IMR-90 (cell line): ENCODE measurements around the gene SOWAHB. TPM values are rescaled to one million over a fixed set of nuclear protein-coding genes. Genes with fewer than 3 reads are reported as not detected.

Source experiments
- ATAC-seq: fragments of 200-7000 bp; cut with Tn5 transposase; 2 replicates; pipeline ENCODE4 v1.9.1; 2020; ENCODE audit warnings: low read depth, mild to moderate bottlenecking, moderate library complexity
- BruUV-seq: library from RNA; stranded (reverse); fragments of 400-500 nt; replicated peaks from 2 replicates; lab custom pipeline; 2021; lab: Mats Ljungman, UMichigan
- CTCF ChIA-PET: fragments of 300-600 bp; formaldehyde crosslinking; extraction: SDS; loops from one replicate; lab custom pipeline; 2021; ENCODE audit warnings: antibody characterized with exemption; lab: Yijun Ruan, JAX
- POLR2A ChIA-PET: fragments of 300-600 bp; sonication (Branson Sonifier 250); formaldehyde crosslinking; loops from one replicate; lab custom pipeline; 2022; ENCODE audit warnings: antibody characterized with exemption; ENCODE audit not compliant: unreplicated experiment; lab: Charles Lee
- DNase-seq: peaks from one replicate; pipeline ENCODE4 v3.0.0; 2013
- H2AFZ ChIP-seq: replicated peaks from 2 replicates; pipeline ENCODE3; 2013; ENCODE audit warnings: low read length, mild to moderate bottlenecking; ENCODE audit not compliant: poor library complexity
- H2AK5ac ChIP-seq: 2 replicates; pipeline ENCODE4 v1.6.1; 2013; ENCODE audit warnings: low read depth, low read length, inconsistent platforms
- H2AK9ac ChIP-seq: replicated peaks from 2 replicates; pipeline ENCODE3; 2013; ENCODE audit warnings: mild to moderate bottlenecking, low read depth, low read length, moderate library complexity; ENCODE audit not compliant: poor library complexity
- H2BK120ac ChIP-seq: 2 replicates; pipeline ENCODE4 v1.6.1; 2013; ENCODE audit warnings: low read depth, low read length, inconsistent platforms
- H2BK15ac ChIP-seq: 3 replicates; pipeline ENCODE4 v1.6.1; 2013; ENCODE audit warnings: low read depth, low read length, inconsistent platforms
- H2BK20ac ChIP-seq: 2 replicates; pipeline ENCODE4 v1.6.1; 2013; ENCODE audit warnings: low read depth, mild to moderate bottlenecking, inconsistent platforms, low read length, moderate library complexity
- H2BK5ac ChIP-seq: 2 replicates; pipeline ENCODE4 v1.6.1; 2013; ENCODE audit warnings: mild to moderate bottlenecking, low read depth, low read length, inconsistent platforms; ENCODE audit not compliant: poor library complexity, severe bottlenecking
- H3K14ac ChIP-seq: replicated peaks from 2 replicates; pipeline ENCODE4 v1.6.1; 2013; ENCODE audit warnings: low read depth, low read length, inconsistent platforms
- H3K18ac ChIP-seq: 2 replicates; pipeline ENCODE4 v1.6.1; 2013; ENCODE audit warnings: low read depth, low read length, control low read depth
- H3K23ac ChIP-seq: 2 replicates; pipeline ENCODE4 v1.6.1; 2013; ENCODE audit warnings: low read depth, low read length, inconsistent platforms
- H3K27ac ChIP-seq: 2 replicates; pipeline ENCODE4 v1.5.1; 2013; ENCODE audit warnings: mild to moderate bottlenecking, control low read depth, low read length; ENCODE audit not compliant: insufficient read depth
- H3K27me3 ChIP-seq: 2 replicates; pipeline ENCODE4 v1.6.1; 2013; ENCODE audit warnings: low read length; ENCODE audit not compliant: control insufficient read depth, insufficient read depth
- H3K36me3 ChIP-seq: 2 replicates; pipeline ENCODE4 v1.6.1; 2013; ENCODE audit warnings: low read length, mixed read lengths; ENCODE audit not compliant: control insufficient read depth, insufficient read depth
- H3K4ac ChIP-seq: 2 replicates; pipeline ENCODE4 v1.6.1; 2013; ENCODE audit warnings: low read depth, low read length, inconsistent platforms
- H3K4me1 ChIP-seq: 2 replicates; pipeline ENCODE4 v1.6.1; 2013; ENCODE audit warnings: low read length, mixed read lengths; ENCODE audit not compliant: control insufficient read depth, insufficient read depth
- H3K4me2 ChIP-seq: 2 replicates; pipeline ENCODE4 v1.6.1; 2013; ENCODE audit warnings: low read depth, mild to moderate bottlenecking, control low read depth, low read length, moderate library complexity
- H3K4me3 ChIP-seq: 2 replicates; pipeline ENCODE4 v1.5.1; 2013; ENCODE audit warnings: low read depth, mild to moderate bottlenecking, control low read depth, low read length, moderate library complexity; ENCODE audit not compliant: insufficient read depth
- H3K56ac ChIP-seq: 2 replicates; pipeline ENCODE4 v1.6.1; 2013; ENCODE audit warnings: low read length, inconsistent platforms; ENCODE audit not compliant: insufficient read depth; ENCODE audit errors: extremely low read depth
- H3K79me1 ChIP-seq, 2 experiments: 2 replicates each; pipeline ENCODE4 v1.6.1; 2013; ENCODE audit warnings: low read length in 2 of 2, inconsistent platforms in 1 of 2, low read depth in 1 of 2
- H3K9ac ChIP-seq: 2 replicates; pipeline ENCODE4 v1.6.1; 2013; ENCODE audit warnings: low read depth, low read length, control low read depth
- H3K9me1 ChIP-seq: 2 replicates; pipeline ENCODE4 v1.6.1; 2013; ENCODE audit warnings: low read length, inconsistent platforms; ENCODE audit not compliant: insufficient read depth
- H3K9me3 ChIP-seq: 2 replicates; pipeline ENCODE4 v1.6.1; 2013; ENCODE audit warnings: low read length; ENCODE audit not compliant: control insufficient read depth, insufficient read depth
- H4K20me1 ChIP-seq: 2 replicates; pipeline ENCODE4 v1.6.1; 2013; ENCODE audit warnings: low read length, inconsistent platforms; ENCODE audit not compliant: insufficient read depth
- H4K5ac ChIP-seq: 2 replicates; pipeline ENCODE4 v1.6.1; 2013; ENCODE audit warnings: mild to moderate bottlenecking, low read depth, low read length, control low read depth
- H4K8ac ChIP-seq, 2 experiments: 2 replicates each; pipeline ENCODE4 v1.6.1; 2013; ENCODE audit warnings: low read depth in 2 of 2, low read length in 2 of 2, control low read depth in 1 of 2, inconsistent platforms in 1 of 2
- H4K91ac ChIP-seq: 2 replicates; pipeline ENCODE4 v1.6.1; 2013; ENCODE audit warnings: low read depth, low read length, inconsistent platforms; ENCODE audit not compliant: insufficient read depth
- BHLHE40 ChIP-seq: fragments of 150-350 bp; IDR thresholded peaks from 2 replicates; pipeline ENCODE4 v1.6.1; 2016; ENCODE audit warnings: mild to moderate bottlenecking, low read depth, low read length
- CHD1 ChIP-seq: IDR thresholded peaks from 2 replicates; pipeline ENCODE4 v1.6.1; 2012; ENCODE audit warnings: low read depth, low read length, improper control_type of control experiment
- ELK1 ChIP-seq: fragments of 150-350 bp; IDR thresholded peaks from 2 replicates; pipeline ENCODE4 v1.6.1; 2016; ENCODE audit warnings: low read depth, mild to moderate bottlenecking, low read length, moderate library complexity, borderline replicate concordance
- MAFK ChIP-seq: IDR thresholded peaks from 2 replicates; pipeline ENCODE4 v1.6.1; 2012; ENCODE audit warnings: low read depth, low read length, improper control_type of control experiment
- MAZ ChIP-seq: IDR thresholded peaks from 2 replicates; pipeline ENCODE4 v1.6.1; 2012; ENCODE audit warnings: low read depth, mild to moderate bottlenecking, low read length, improper control_type of control experiment, moderate library complexity, borderline replicate concordance
- NFE2L2 ChIP-seq: fragments of 150-350 bp; IDR thresholded peaks from 2 replicates; pipeline ENCODE4 v1.6.1; 2016; ENCODE audit warnings: low read depth, mild to moderate bottlenecking, low read length
- RAD21 ChIP-seq: IDR thresholded peaks from 2 replicates; pipeline ENCODE4 v1.6.1; 2012; ENCODE audit warnings: low read length, improper control_type of control experiment
- RCOR1 ChIP-seq: IDR thresholded peaks from 2 replicates; pipeline ENCODE4 v1.6.1; 2012; ENCODE audit warnings: mild to moderate bottlenecking, low read length, improper control_type of control experiment; ENCODE audit not compliant: insufficient replicate concordance
- WGBS, 2 experiments: methylation state at CpG; one replicate each; pipeline versions ENCODE4 v1.1.5 to v1.1.7; 2013; ENCODE audit warnings: missing lambda C conversion rate in 2 of 2; ENCODE audit not compliant: insufficient read length in 1 of 2; ENCODE audit errors: extremely low coverage in 2 of 2; 5-methylcytosine and 5-hydroxymethylcytosine counted together
- dilution Hi-C: fragments of 300-500 bp; cut with HindIII; formaldehyde crosslinking; loops from one replicate; pipeline ENCODE4 v1.14.3; 2018; ENCODE audit warnings: low sequenced_read_pairs; ENCODE audit not compliant: unreplicated experiment
- in situ Hi-C: fragments of 300-500 bp; cut with MboI; formaldehyde crosslinking; loops from 3 replicates; pipeline ENCODE4 v1.14.3; 2019; ENCODE audit warnings: low sequenced_read_pairs, inconsistent platforms, mixed read lengths
- intact Hi-C: fragments of 100-400 bp; cut with micrococcal nuclease; formaldehyde crosslinking; loops from 2 replicates; pipeline ENCODE4 v1.10.0; 2022
- polyA plus RNA-seq, 3 experiments: library from polyadenylated mRNA; depleted of rRNA; stranded (reverse); fragments of >200 nt; gene quantifications; 2 replicates each; pipeline ENCODE4 v1.2.3, GENCODE V29; 2012; ENCODE audit warnings: low replicate concordance in 1 of 3
- total RNA-seq: library from RNA; depleted of rRNA; stranded (reverse); fragments of >200 nt; gene quantifications from 2 replicates; pipeline ENCODE4 v1.2.3, GENCODE V29; 2012
- TF ChIP-seq, protein P1 (sequence below): fragments of 150-350 bp; IDR thresholded peaks from 2 replicates; pipeline ENCODE4 v1.6.1; 2017; ENCODE audit warnings: mild to moderate bottlenecking, antibody characterized with exemption, low read length, low read depth

SOWAHB gene
- total and polyA plus RNA-seq, 2 of the 4 experiments (the other 2 are of a cell fraction): not detected

- intact Hi-C loops (no loop called here), dilution Hi-C loops (no loop called here)
- no peak for DNase-seq
Measured at GRCh38 chr4:76867377-76867776, 30.6 kb downstream of the SOWAHB start.

More at GRCh38 chr4:76867377-76867776, 30.6 kb downstream of the SOWAHB start:
- no peak overlapping the region for H2BK15ac ChIP-seq
- H3K9me3 ChIP-seq: no peaks in the 10 kb centered on the region
- H3K4ac ChIP-seq: no peak overlapping the region
- no peak overlapping the region for H3K56ac ChIP-seq
- no peak overlapping the region for H3K23ac ChIP-seq
- ChIA-PET CTCF (no interaction called here), POLR2A (no interaction called here)
- no peak overlapping the region for H2BK20ac ChIP-seq
- H2AK9ac ChIP-seq: no peak overlapping the region
- H4K20me1 ChIP-seq: no peaks in the 10 kb centered on the region
- no peak overlapping the region for H4K91ac ChIP-seq
- H2AK5ac ChIP-seq: no peak overlapping the region
- no peak overlapping the region for H3K27ac ChIP-seq
- no peak overlapping the region for H3K18ac ChIP-seq
- no peak overlapping the region for H2BK120ac ChIP-seq
- H3K9ac ChIP-seq: no peak overlapping the region
- H2BK5ac ChIP-seq: no peak overlapping the region
- no peak overlapping the region for H2AFZ ChIP-seq
- H4K8ac ChIP-seq: no peak overlapping the region
- no peaks in the 10 kb centered on the region for H3K4me1 ChIP-seq
- no peak overlapping the region for H3K14ac ChIP-seq
- no peak for TF ChIP-seq MAZ
- no peak for TF ChIP-seq MAFK
- TF ChIP-seq CHD1: no peak
- no peak for TF ChIP-seq ELK1
- TF ChIP-seq NFE2L2: no peak
- TF ChIP-seq RAD21: no peak
- TF ChIP-seq, protein P1, sequence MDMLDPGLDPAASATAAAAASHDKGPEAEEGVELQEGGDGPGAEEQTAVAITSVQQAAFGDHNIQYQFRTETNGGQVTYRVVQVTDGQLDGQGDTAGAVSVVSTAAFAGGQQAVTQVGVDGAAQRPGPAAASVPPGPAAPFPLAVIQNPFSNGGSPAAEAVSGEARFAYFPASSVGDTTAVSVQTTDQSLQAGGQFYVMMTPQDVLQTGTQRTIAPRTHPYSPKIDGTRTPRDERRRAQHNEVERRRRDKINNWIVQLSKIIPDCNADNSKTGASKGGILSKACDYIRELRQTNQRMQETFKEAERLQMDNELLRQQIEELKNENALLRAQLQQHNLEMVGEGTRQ: no peak
- no peak for TF ChIP-seq BHLHE40
- no peak for TF ChIP-seq RCOR1
- H4K5ac ChIP-seq: no peak overlapping the region
- no peaks in the 10 kb centered on the region for H3K27me3 ChIP-seq
- no peaks in the 10 kb centered on the region for H3K36me3 ChIP-seq
- WGBS, 2 experiments: 100% methylated on average over 1 of the region's 7 CpGs; no CpG with 5 or more reads in 1 of the 2 experiments
- no peaks in the 10 kb centered on the region for H3K79me1 ChIP-seq
- H3K4me3 ChIP-seq: no peak overlapping the region
- H3K4me2 ChIP-seq: no peak overlapping the region
- in situ Hi-C loops: no loop called here
- no peaks in the 10 kb centered on the region for H3K9me1 ChIP-seq
- ATAC-seq: no peak
- no TSS peak for BruUV-seq
